HepG2 (cell line): ENCODE measurements around the gene DPM2. TPM values are rescaled to one million over a fixed set of nuclear protein-coding genes. Genes with fewer than 3 reads are reported as not detected.

ENCODE experiments used
- ATAC-seq: fragments of 200-7000 bp; cut with Tn5 transposase; 3 replicates; pipeline ENCODE4 v1.9.1; 2020; ENCODE audit warnings: mild to moderate bottlenecking, moderate library complexity
- BruUV-seq: library from RNA; stranded (reverse); fragments of 400-500 nt; replicated peaks from 2 replicates; lab custom pipeline; 2021; lab: Mats Ljungman, UMichigan
- CTCF ChIA-PET: fragments of 300-600 bp; formaldehyde crosslinking; extraction: SDS; loops from one replicate; lab custom pipeline; 2021; ENCODE audit warnings: low total read pairs, inconsistent platforms, low intra/inter-chr PET ratio; lab: Yijun Ruan, JAX
- POLR2A ChIA-PET: fragments of 350-600 bp; sonication (Branson Sonifier 250); formaldehyde crosslinking; loops from one replicate; lab custom pipeline; 2020; ENCODE audit warnings: antibody characterized with exemption, inconsistent platforms; lab: Yijun Ruan, JAX
- DNase-seq: peaks from one replicate; pipeline ENCODE4 v3.0.0-alpha.2; 2015; ENCODE audit warnings: low spot score
- FAIRE-seq: peaks from 3 replicates; lab custom pipeline; 2011; peaks lifted over from hg19 to GRCh38; lab: Jason Lieb, UNC
- H2AFZ ChIP-seq: one replicate; pipeline ENCODE4 v1.6.1; 2011; ENCODE audit warnings: low read length, inconsistent platforms
- H3K27ac ChIP-seq: fragments of 300-600 bp; 3 replicates; pipeline ENCODE4 v1.8.0; 2011; ENCODE audit warnings: mixed run types, mild to moderate bottlenecking, mixed read lengths, low read length, inconsistent platforms; ENCODE audit not compliant: insufficient read depth; ENCODE audit errors: extremely low read length
- H3K27me3 ChIP-seq, 2 experiments: fragments of 200-600 bp in 1 of 2; 2 replicates in 1 of 2; 3 replicates in 1 of 2; pipeline versions ENCODE4 v1.6.0 to v1.8.0; 2011; ENCODE audit warnings: low read length in 2 of 2, mild to moderate bottlenecking in 2 of 2, moderate library complexity in 2 of 2, inconsistent platforms in 1 of 2; ENCODE audit not compliant: insufficient read depth in 2 of 2, control insufficient read depth in 1 of 2
- H3K36me3 ChIP-seq, 2 experiments: fragments of 200-600 bp in 1 of 2; replicated peaks in 1 of 2; 2 replicates in 1 of 2; 3 replicates in 1 of 2; pipeline versions ENCODE4 v1.5.1 to v1.8.0; 2011; ENCODE audit warnings: low read length in 2 of 2, inconsistent platforms in 1 of 2; ENCODE audit not compliant: insufficient read depth in 2 of 2, control insufficient read depth in 1 of 2
- H3K4me1 ChIP-seq: 2 replicates; pipeline ENCODE4 v1.5.1; 2012; ENCODE audit warnings: low read length, inconsistent platforms; ENCODE audit not compliant: insufficient read depth
- H3K4me2 ChIP-seq: 2 replicates; pipeline ENCODE4 v1.6.0; 2011; ENCODE audit warnings: low read depth, low read length, inconsistent platforms
- H3K4me3 ChIP-seq, 3 experiments: fragments of 200-600 bp in 1 of 3; sonication (generic), shearing (Covaris generic) in 1 of 3; replicated peaks in 1 of 3; 2 replicates each; pipeline ENCODE4 v1.5.1; 2011 to 2016; ENCODE audit warnings: low read length in 3 of 3, inconsistent platforms in 2 of 3, low read depth in 2 of 3, mild to moderate bottlenecking in 2 of 3, control low read depth in 1 of 3, mixed read lengths in 1 of 3; ENCODE audit not compliant: insufficient read depth in 1 of 3
- H3K79me2 ChIP-seq: one replicate; pipeline ENCODE4 v1.6.1; 2011; ENCODE audit warnings: low read length, inconsistent platforms; ENCODE audit not compliant: insufficient read depth
- H3K9ac ChIP-seq: 2 replicates; pipeline ENCODE4 v1.6.0; 2011; ENCODE audit warnings: mild to moderate bottlenecking, low read depth, low read length, inconsistent platforms; ENCODE audit not compliant: insufficient read depth
- H3K9me3 ChIP-seq: 2 replicates; pipeline ENCODE4 v1.5.1; 2012; ENCODE audit warnings: mild to moderate bottlenecking, low read length
- H4K20me1 ChIP-seq: 2 replicates; pipeline ENCODE4 v1.6.0; 2011; ENCODE audit warnings: inconsistent platforms, mild to moderate bottlenecking, low read length, moderate library complexity; ENCODE audit not compliant: insufficient read depth
- ARNT ChIP-seq: fragments of 450-650 bp; IDR thresholded peaks from 2 replicates; pipeline ENCODE4 v1.6.1; 2017
- MAFF ChIP-seq: IDR thresholded peaks from 2 replicates; pipeline ENCODE4 v1.6.1; 2011; ENCODE audit warnings: low read depth, low read length, improper control_type of control experiment
- NFYB ChIP-seq: sonication (generic); formaldehyde crosslinking; IDR thresholded peaks from 2 replicates; pipeline ENCODE4 v1.4.0; 2020; ENCODE audit warnings: missing genetic modification reagents
- NFYC ChIP-seq: IDR thresholded peaks from 2 replicates; pipeline ENCODE4 v1.6.1; 2016; ENCODE audit warnings: missing genetic modification reagents, missing compliant biosample characterization
- POLR2AphosphoS2 ChIP-seq: IDR thresholded peaks from 2 replicates; pipeline ENCODE4 v1.6.1; 2011; ENCODE audit warnings: low read depth, low read length, improper control_type of control experiment
- REPIN1 ChIP-seq: sonication (generic); formaldehyde crosslinking; IDR thresholded peaks from 2 replicates; pipeline ENCODE4 v1.8.0; 2022; ENCODE audit warnings: missing genetic modification reagents, low read depth, mild to moderate bottlenecking, borderline replicate concordance
- SPEN ChIP-seq: sonication (generic); formaldehyde crosslinking; IDR thresholded peaks from 2 replicates; pipeline ENCODE4 v1.5.1; 2020; ENCODE audit warnings: low read depth, mild to moderate bottlenecking, missing genetic modification reagents
- ZNF225 ChIP-seq: sonication (generic); formaldehyde crosslinking; IDR thresholded peaks from 2 replicates; pipeline ENCODE4 v1.4.0; 2020; ENCODE audit warnings: mild to moderate bottlenecking, missing genetic modification reagents
- ZNF577 ChIP-seq: sonication (generic); formaldehyde crosslinking; IDR thresholded peaks from 2 replicates; pipeline ENCODE4 v1.4.0; 2020; ENCODE audit warnings: mild to moderate bottlenecking, low read depth, missing genetic modification reagents, borderline replicate concordance
- ZNF768 ChIP-seq: sonication (generic); formaldehyde crosslinking; IDR thresholded peaks from 2 replicates; pipeline ENCODE4 v1.4.0; 2020; ENCODE audit warnings: missing genetic modification reagents
- WGBS: methylation state at CpG from one replicate; pipeline ENCODE4 v1.1.6; 2017; ENCODE audit warnings: low lambda C conversion rate; 5-methylcytosine and 5-hydroxymethylcytosine counted together
- in situ Hi-C: cut with HindIII; loops from 2 replicates; pipeline ENCODE4 v1.10.0; 2017; ENCODE audit warnings: low pct_unique_long_range_greater_than_20kb; ENCODE audit not compliant: extremely low pct_ligation_motif_present
- intact Hi-C: fragments of 100-400 bp; cut with micrococcal nuclease; formaldehyde crosslinking; loops from one replicate; pipeline ENCODE4 v1.10.0; 2022; ENCODE audit not compliant: unreplicated experiment
- polyA plus RNA-seq, 8 experiments: library from polyadenylated mRNA; depleted of rRNA in 3 of 8; stranded (reverse) in 7 of 8; unstranded in 1 of 8; fragments of >200 nt; fragmentation: Illumina TruSeq in 4 of 8; extraction: Trizol in 4 of 8; gene quantifications; 2 replicates each; pipeline versions ENCODE4 v1.2.1 to v1.2.3, GENCODE V29; 2011 to 2016; ENCODE audit warnings: low read depth in 4 of 8, missing spikeins in 1 of 8, mixed read lengths in 1 of 8; ENCODE audit not compliant: insufficient read depth in 1 of 8
- total RNA-seq, 5 experiments: library from RNA; depleted of rRNA; stranded (reverse); fragments of >200 nt; fragmentation: Illumina TruSeq; extraction: Trizol; gene quantifications; 2 replicates each; pipeline ENCODE4 v1.2.3, GENCODE V29; 2016; ENCODE audit warnings: low read depth in 1 of 5
- TF ChIP-seq, protein P1 (sequence below): sonication (generic); formaldehyde crosslinking; IDR thresholded peaks from 2 replicates; pipeline ENCODE4 v1.4.0; 2020; ENCODE audit warnings: missing genetic modification reagents
- TF ChIP-seq, protein P2 (sequence below): sonication (generic); formaldehyde crosslinking; IDR thresholded peaks from 2 replicates; pipeline ENCODE4 v1.4.0; 2020; ENCODE audit warnings: missing genetic modification reagents, borderline replicate concordance

Gene DPM2
- total and polyA plus RNA-seq, 2 of the 13 experiments (the other 11 are each of a cell fraction or from before 2014, with no cell fraction given) = 24.8 to 35.3 TPM

DNA sequence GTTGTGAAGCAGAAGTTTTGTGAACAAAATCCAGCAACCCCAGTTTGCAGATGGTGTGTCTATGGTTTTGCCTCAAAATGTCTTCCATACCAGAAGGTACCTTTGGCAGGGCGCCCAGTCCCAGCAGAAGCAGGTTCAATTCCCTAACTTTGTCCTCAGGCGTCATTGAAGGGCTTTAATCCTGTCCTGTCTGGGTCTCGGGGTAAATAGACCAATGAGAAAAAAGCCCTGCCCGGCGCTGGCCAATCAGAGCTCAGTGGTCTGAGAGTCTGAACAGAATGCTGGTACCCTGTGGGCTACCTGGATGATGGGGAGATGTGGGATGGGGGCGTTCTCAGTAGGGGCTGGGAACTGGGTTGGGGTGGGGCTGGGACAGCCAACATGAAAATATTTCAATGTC, 14.6 kb downstream of the DPM2 start:
- WGBS = 20% methylated on average over 6 of the region's 6 CpGs
- H2AFZ ChIP-seq = no peak overlapping the region
- no peak for DNase-seq
- H3K9ac ChIP-seq = no peak overlapping the region
- peaks cover 36% of the 10 kb centered on the region for H3K4me1 ChIP-seq
- H3K4me3 ChIP-seq = no peak overlapping the region
- H3K79me2 ChIP-seq = no peaks in the 10 kb centered on the region
- BruUV-seq = no TSS peak
- POLR2A ChIA-PET = no interaction called here
- peaks cover 0 to 24% of the 10 kb centered on the region in 2 experiments; a peak in 2 of 5 replicates for H3K27me3 ChIP-seq
- ATAC-seq = no peak
- FAIRE-seq = no peak
- H3K27ac ChIP-seq = no peak overlapping the region
- TF ChIP-seq NFYB (CRISPR knock-in tag) (peak; percentile 83), POLR2AphosphoS2 (no peak), ARNT (no peak), NFYC (CRISPR knock-in tag) (peak; percentile 70), ZNF225 (CRISPR knock-in tag) (no peak)
- no peak overlapping the region for H3K4me2 ChIP-seq
- in situ Hi-C loops = loop anchor here (10.0 kb wide), 1 partner anchor 418 kb away; no protein-coding TSS in a partner anchor
- no peaks in the 10 kb centered on the region for H4K20me1 ChIP-seq
- no peaks in the 10 kb centered on the region for H3K36me3 ChIP-seq
- intact Hi-C loops = no loop called here
- no peaks in the 10 kb centered on the region for H3K9me3 ChIP-seq
- CTCF ChIA-PET = no interaction called here

DNA sequence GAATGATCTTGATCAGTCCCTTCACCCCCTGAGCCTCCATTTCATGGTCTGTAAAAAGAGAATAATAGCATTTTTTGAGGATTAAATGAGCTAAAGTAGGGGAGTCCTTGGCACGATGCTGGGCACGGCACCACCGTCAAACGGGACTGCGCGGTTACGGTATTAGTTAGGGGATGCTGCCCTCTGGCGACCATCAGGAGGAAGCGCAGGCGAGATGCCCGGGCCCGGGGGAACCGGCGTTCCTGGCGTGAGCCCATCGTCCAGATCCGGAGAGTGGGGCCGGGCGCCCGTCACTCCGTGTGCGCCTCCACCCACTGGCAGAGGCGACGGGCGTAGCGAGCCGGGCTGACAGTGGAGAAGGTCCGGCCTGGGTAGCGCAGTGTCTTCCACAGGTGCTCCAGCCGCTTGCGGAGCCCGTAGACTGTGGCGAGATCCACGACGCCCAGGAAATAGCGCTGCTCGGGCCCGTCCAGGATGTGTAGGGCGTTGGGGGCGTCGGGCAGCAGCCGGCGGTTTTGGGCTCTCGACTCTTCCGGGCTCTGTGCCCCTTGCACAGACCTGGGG, 16.0 kb downstream of the DPM2 start:
- ATAC-seq (peak; percentile 18), DNase-seq (no peak), FAIRE-seq (peak; percentile 79)
- H3K36me3 ChIP-seq = no peaks in the 10 kb centered on the region
- H2AFZ ChIP-seq = no peak overlapping the region
- no peak overlapping the region for H3K9ac ChIP-seq
- in situ Hi-C loops (loop anchor here (10.0 kb wide), 1 partner anchor 417 kb away; no protein-coding TSS in a partner anchor), intact Hi-C loops (loop anchor here (1.0 kb wide), 2 partner anchors 51 to 331 kb away; no protein-coding TSS in a partner anchor)
- H3K27ac ChIP-seq = no peak overlapping the region
- H3K9me3 ChIP-seq = no peaks in the 10 kb centered on the region
- CTCF ChIA-PET = interaction anchor here (0.7 to 1.9 kb wide), 5 partner anchors 52 to 332 kb away, joined by 3 to 10 read pairs (median 4); partner anchors contain the start of gene TOR2A
- peaks cover 41% of the 10 kb centered on the region for H3K4me1 ChIP-seq
- H3K79me2 ChIP-seq = no peaks in the 10 kb centered on the region
- BruUV-seq = no TSS peak
- POLR2A ChIA-PET = interaction anchor here (1.0 to 1.2 kb wide), 2 partner anchors 25 to 118 kb away, joined by 3 to 4 read pairs; no protein-coding TSS in a partner anchor
- peak overlapping the region; percentile 45 for H3K4me2 ChIP-seq
- WGBS = 2% methylated on average over 11 of the region's 45 CpGs
- peaks cover 0 to 13% of the 10 kb centered on the region in 2 experiments; a peak in 2 of 5 replicates for H3K27me3 ChIP-seq
- peak overlapping the region in 1 of 3 experiments; percentile 41; a peak in 1 of 6 replicates for H3K4me3 ChIP-seq
- no peaks in the 10 kb centered on the region for H4K20me1 ChIP-seq
- TF ChIP-seq ZNF577 (CRISPR knock-in tag) (no peak), MAFF (no peak), REPIN1 (no peak), SPEN (0 out of 2 replicates have a peak, but pooled peaks have one; percentile 33), ZNF768 (0 out of 2 replicates have a peak, but pooled peaks have one; percentile 12)
- TF ChIP-seq, protein P1, sequence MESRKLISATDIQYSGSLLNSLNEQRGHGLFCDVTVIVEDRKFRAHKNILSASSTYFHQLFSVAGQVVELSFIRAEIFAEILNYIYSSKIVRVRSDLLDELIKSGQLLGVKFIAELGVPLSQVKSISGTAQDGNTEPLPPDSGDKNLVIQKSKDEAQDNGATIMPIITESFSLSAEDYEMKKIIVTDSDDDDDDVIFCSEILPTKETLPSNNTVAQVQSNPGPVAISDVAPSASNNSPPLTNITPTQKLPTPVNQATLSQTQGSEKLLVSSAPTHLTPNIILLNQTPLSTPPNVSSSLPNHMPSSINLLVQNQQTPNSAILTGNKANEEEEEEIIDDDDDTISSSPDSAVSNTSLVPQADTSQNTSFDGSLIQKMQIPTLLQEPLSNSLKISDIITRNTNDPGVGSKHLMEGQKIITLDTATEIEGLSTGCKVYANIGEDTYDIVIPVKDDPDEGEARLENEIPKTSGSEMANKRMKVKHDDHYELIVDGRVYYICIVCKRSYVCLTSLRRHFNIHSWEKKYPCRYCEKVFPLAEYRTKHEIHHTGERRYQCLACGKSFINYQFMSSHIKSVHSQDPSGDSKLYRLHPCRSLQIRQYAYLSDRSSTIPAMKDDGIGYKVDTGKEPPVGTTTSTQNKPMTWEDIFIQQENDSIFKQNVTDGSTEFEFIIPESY (CRISPR knock-in tag) = peak; percentile 24; the same call in 1 of the 2 replicates
- TF ChIP-seq, protein P2, sequence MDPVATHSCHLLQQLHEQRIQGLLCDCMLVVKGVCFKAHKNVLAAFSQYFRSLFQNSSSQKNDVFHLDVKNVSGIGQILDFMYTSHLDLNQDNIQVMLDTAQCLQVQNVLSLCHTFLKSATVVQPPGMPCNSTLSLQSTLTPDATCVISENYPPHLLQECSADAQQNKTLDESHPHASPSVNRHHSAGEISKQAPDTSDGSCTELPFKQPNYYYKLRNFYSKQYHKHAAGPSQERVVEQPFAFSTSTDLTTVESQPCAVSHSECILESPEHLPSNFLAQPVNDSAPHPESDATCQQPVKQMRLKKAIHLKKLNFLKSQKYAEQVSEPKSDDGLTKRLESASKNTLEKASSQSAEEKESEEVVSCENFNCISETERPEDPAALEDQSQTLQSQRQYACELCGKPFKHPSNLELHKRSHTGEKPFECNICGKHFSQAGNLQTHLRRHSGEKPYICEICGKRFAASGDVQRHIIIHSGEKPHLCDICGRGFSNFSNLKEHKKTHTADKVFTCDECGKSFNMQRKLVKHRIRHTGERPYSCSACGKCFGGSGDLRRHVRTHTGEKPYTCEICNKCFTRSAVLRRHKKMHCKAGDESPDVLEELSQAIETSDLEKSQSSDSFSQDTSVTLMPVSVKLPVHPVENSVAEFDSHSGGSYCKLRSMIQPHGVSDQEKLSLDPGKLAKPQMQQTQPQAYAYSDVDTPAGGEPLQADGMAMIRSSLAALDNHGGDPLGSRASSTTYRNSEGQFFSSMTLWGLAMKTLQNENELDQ (CRISPR knock-in tag) = no peak
